GM23338 (cell line): ENCODE measurements around the gene CCDC177. TPM values are rescaled to one million over a fixed set of nuclear protein-coding genes. Genes with fewer than 3 reads are reported as not detected.

ENCODE experiments used
- ATAC-seq: fragments of 200-7000 bp; cut with Tn5 transposase; 3 replicates; pipeline ENCODE4 v1.9.1; 2020
- DNase-seq: peaks from one replicate; pipeline ENCODE4 v3.0.0-alpha.2; 2015; ENCODE audit warnings: low spot score
- H2AFZ ChIP-seq: fragments of 200-600 bp; sonication (generic); 2 replicates; pipeline ENCODE4 v1.8.0; 2016; ENCODE audit warnings: antibody characterized with exemption, mild to moderate bottlenecking, moderate library complexity
- H3F3A ChIP-seq: fragments of 200-600 bp; sonication (generic); replicated peaks from 2 replicates; pipeline ENCODE4 v1.8.0; 2017; ENCODE audit warnings: antibody characterized with exemption, mixed run types, low read depth
- H3K27ac ChIP-seq: fragments of 200-600 bp; sonication (generic); 2 replicates; pipeline ENCODE4 v1.6.1; 2016; ENCODE audit warnings: low read depth
- H3K27me3 ChIP-seq: fragments of 200-600 bp; sonication (generic); 2 replicates; pipeline ENCODE4 v1.8.0; 2016; ENCODE audit warnings: mild to moderate bottlenecking, mixed run types, moderate library complexity; ENCODE audit not compliant: insufficient read depth
- H3K36me3 ChIP-seq: fragments of 200-600 bp; sonication (generic); 2 replicates; pipeline ENCODE4 v1.8.0; 2016; ENCODE audit warnings: mild to moderate bottlenecking; ENCODE audit not compliant: insufficient read depth
- H3K4me1 ChIP-seq: fragments of 200-600 bp; sonication (generic); 2 replicates; pipeline ENCODE4 v1.8.0; 2016; ENCODE audit warnings: mild to moderate bottlenecking, moderate library complexity; ENCODE audit not compliant: insufficient read depth
- H3K4me2 ChIP-seq: fragments of 200-600 bp; sonication (generic); 2 replicates; pipeline ENCODE4 v1.7.1; 2017; ENCODE audit warnings: mixed run types
- H3K4me3 ChIP-seq: fragments of 200-600 bp; sonication (generic); 2 replicates; pipeline ENCODE4 v1.6.1; 2016; ENCODE audit warnings: mixed run types
- H3K79me2 ChIP-seq: fragments of 200-600 bp; sonication (generic); replicated peaks from 2 replicates; pipeline ENCODE4 v1.8.0; 2017; ENCODE audit warnings: mild to moderate bottlenecking; ENCODE audit not compliant: insufficient read depth
- H3K9me2 ChIP-seq: fragments of 200-600 bp; sonication (generic); 2 replicates; pipeline ENCODE4 v1.8.0; 2017; ENCODE audit not compliant: insufficient read depth
- H4K20me1 ChIP-seq: fragments of 200-600 bp; sonication (generic); replicated peaks from 2 replicates; pipeline ENCODE4 v1.8.0; 2017; ENCODE audit warnings: mild to moderate bottlenecking; ENCODE audit not compliant: insufficient read depth
- H3K27ac Mint-ChIP-seq: 2 replicates; pipeline ENCODE4 v1.8.0; 2020; ENCODE audit warnings: inconsistent platforms, mild to moderate bottlenecking, moderate library complexity, mixed read lengths
- H3K27me3 Mint-ChIP-seq: 3 replicates; pipeline ENCODE4 v1.8.0; 2022; ENCODE audit warnings: low read depth, mild to moderate bottlenecking, moderate library complexity, mixed read lengths, inconsistent platforms; ENCODE audit not compliant: insufficient read depth, poor library complexity
- H3K36me3 Mint-ChIP-seq: 3 replicates; pipeline ENCODE4 v1.8.0; 2021; ENCODE audit warnings: low read depth, mild to moderate bottlenecking, inconsistent platforms, moderate library complexity, mixed read lengths
- H3K4me1 Mint-ChIP-seq: 3 replicates; pipeline ENCODE4 v1.8.0; 2020; ENCODE audit warnings: mild to moderate bottlenecking, inconsistent platforms, mixed read lengths
- H3K4me3 Mint-ChIP-seq: 3 replicates; pipeline ENCODE4 v1.8.0; 2021; ENCODE audit warnings: moderate library complexity, mild to moderate bottlenecking, inconsistent platforms, mixed read lengths
- H3K9me3 Mint-ChIP-seq: 3 replicates; pipeline ENCODE4 v1.8.0; 2020; ENCODE audit warnings: moderate library complexity, mild to moderate bottlenecking, inconsistent platforms, mixed read lengths
- EZH2 ChIP-seq: fragments of 200-600 bp; sonication (generic); IDR thresholded peaks from one replicate; pipeline ENCODE4 v1.8.0; 2017; ENCODE audit warnings: antibody characterized with exemption, mild to moderate bottlenecking, low read depth; ENCODE audit not compliant: unreplicated experiment
- EZH2phosphoT487 ChIP-seq: fragments of 200-600 bp; sonication (generic); IDR thresholded peaks from one replicate; pipeline ENCODE4 v1.8.1; 2018; ENCODE audit warnings: antibody characterized with exemption; ENCODE audit not compliant: unreplicated experiment
- JUNB ChIP-seq: IDR thresholded peaks from one replicate; pipeline ENCODE4 v1.6.1; 2016; ENCODE audit warnings: antibody characterized with exemption; ENCODE audit not compliant: unreplicated experiment
- POLR2AphosphoS5 ChIP-seq: IDR thresholded peaks from 2 replicates; pipeline ENCODE4 v1.6.1; 2016; ENCODE audit warnings: antibody characterized with exemption, low read depth
- STAT1 ChIP-seq: IDR thresholded peaks from one replicate; pipeline ENCODE4 v1.6.1; 2016; ENCODE audit warnings: antibody characterized with exemption; ENCODE audit not compliant: unreplicated experiment
- ZNF114 ChIP-seq: fragments of 250-450 bp; sonication (Bioruptor Pico); IDR thresholded peaks from 2 replicates; pipeline ENCODE4 v1.5.0; 2020; ENCODE audit warnings: mild to moderate bottlenecking, moderate library complexity
- ZNF331 ChIP-seq: fragments of 250-450 bp; sonication (Bioruptor Pico); IDR thresholded peaks from 2 replicates; pipeline ENCODE4 v1.5.0; 2020; ENCODE audit warnings: low read depth, mild to moderate bottlenecking, moderate library complexity
- polyA plus RNA-seq: library from polyadenylated mRNA; unstranded; fragments of >200 nt; fragmentation: Nextera tagmentation; extraction: Ambion mirVana; gene quantifications from 2 replicates; pipeline ENCODE4 v1.2.1, GENCODE V29; 2016
- total RNA-seq: library from RNA; depleted of rRNA; stranded (reverse); fragments of >200 nt; shearing (Covaris generic); gene quantifications from 2 replicates; pipeline ENCODE4 v1.2.3, GENCODE V29; 2014
- TF ChIP-seq, protein P1 (sequence below): IDR thresholded peaks from one replicate; pipeline ENCODE4 v1.6.1; 2018; ENCODE audit warnings: antibody characterized with exemption; ENCODE audit not compliant: unreplicated experiment
- TF ChIP-seq, protein P2 (sequence below): IDR thresholded peaks from 2 replicates; pipeline ENCODE4 v1.6.1; 2016; ENCODE audit warnings: antibody characterized with exemption
- TF ChIP-seq, protein P3 (sequence below): fragments of 250-450 bp; sonication (Bioruptor Pico); IDR thresholded peaks from 2 replicates; pipeline ENCODE4 v1.5.0; 2020; ENCODE audit warnings: mild to moderate bottlenecking, moderate library complexity

CCDC177 gene
- total and polyA plus RNA-seq, 2 experiments from 2014 or later = 0.18 to 1.7 TPM

DNA sequence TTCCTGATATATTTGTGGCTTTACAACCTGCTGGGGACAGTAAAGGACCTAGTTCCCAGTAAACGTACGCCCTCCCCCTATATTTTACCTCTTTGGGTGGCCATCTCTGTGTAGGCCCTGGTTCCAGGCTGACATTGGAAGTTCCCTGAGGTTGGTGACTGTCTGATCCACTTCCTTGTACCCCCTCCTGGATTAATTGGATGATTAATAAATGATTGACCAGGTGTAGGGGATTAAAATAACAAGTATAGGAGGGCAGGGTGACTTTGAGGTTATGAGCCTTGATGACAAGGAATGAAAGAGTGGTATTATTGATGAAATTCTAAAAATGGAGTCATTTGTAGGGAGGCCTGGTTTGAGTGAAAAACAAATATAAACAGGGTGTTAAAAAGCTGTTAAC lies 46.3 kb upstream of the CCDC177 start (continued):
- TF ChIP-seq, protein P1, sequence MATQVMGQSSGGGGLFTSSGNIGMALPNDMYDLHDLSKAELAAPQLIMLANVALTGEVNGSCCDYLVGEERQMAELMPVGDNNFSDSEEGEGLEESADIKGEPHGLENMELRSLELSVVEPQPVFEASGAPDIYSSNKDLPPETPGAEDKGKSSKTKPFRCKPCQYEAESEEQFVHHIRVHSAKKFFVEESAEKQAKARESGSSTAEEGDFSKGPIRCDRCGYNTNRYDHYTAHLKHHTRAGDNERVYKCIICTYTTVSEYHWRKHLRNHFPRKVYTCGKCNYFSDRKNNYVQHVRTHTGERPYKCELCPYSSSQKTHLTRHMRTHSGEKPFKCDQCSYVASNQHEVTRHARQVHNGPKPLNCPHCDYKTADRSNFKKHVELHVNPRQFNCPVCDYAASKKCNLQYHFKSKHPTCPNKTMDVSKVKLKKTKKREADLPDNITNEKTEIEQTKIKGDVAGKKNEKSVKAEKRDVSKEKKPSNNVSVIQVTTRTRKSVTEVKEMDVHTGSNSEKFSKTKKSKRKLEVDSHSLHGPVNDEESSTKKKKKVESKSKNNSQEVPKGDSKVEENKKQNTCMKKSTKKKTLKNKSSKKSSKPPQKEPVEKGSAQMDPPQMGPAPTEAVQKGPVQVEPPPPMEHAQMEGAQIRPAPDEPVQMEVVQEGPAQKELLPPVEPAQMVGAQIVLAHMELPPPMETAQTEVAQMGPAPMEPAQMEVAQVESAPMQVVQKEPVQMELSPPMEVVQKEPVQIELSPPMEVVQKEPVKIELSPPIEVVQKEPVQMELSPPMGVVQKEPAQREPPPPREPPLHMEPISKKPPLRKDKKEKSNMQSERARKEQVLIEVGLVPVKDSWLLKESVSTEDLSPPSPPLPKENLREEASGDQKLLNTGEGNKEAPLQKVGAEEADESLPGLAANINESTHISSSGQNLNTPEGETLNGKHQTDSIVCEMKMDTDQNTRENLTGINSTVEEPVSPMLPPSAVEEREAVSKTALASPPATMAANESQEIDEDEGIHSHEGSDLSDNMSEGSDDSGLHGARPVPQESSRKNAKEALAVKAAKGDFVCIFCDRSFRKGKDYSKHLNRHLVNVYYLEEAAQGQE = no peak
- TF ChIP-seq JUNB (no peak), POLR2AphosphoS5 (no peak), ZNF114 (CRISPR knock-in tag) (no peak), ZNF331 (CRISPR knock-in tag) (no peak), STAT1 (no peak), EZH2phosphoT487 (no peak)
- TF ChIP-seq, protein P2, sequence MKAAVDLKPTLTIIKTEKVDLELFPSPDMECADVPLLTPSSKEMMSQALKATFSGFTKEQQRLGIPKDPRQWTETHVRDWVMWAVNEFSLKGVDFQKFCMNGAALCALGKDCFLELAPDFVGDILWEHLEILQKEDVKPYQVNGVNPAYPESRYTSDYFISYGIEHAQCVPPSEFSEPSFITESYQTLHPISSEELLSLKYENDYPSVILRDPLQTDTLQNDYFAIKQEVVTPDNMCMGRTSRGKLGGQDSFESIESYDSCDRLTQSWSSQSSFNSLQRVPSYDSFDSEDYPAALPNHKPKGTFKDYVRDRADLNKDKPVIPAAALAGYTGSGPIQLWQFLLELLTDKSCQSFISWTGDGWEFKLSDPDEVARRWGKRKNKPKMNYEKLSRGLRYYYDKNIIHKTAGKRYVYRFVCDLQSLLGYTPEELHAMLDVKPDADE = no peak

DNA sequence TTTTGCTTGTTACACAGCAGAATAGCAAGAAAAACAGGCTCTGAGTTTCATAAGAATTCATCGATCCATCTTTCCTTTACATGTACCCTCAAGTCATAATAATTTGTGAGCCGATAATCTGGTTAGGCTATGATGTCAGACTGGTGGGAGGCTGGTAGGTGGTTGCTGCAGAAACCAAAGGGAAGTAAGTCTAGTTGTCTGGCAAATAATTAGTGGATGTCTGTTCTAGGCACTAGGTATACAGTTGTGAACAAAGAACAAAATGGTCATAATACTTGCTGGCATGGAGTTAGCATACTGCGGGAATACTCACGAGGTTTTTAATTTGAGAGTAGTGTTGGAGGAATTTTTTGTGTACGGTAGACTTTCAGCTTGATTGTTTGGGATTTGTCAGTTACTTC lies 45.5 kb upstream of the CCDC177 start:
- Histone ChIP-seq H3K4me1 (no peaks in the 10 kb centered on the region), H3K79me2 (no peaks in the 10 kb centered on the region), H3K4me3 (no peak overlapping the region), H3K9me2 (no peaks in the 10 kb centered on the region), H3F3A (no peaks in the 10 kb centered on the region), H4K20me1 (no peaks in the 10 kb centered on the region; the same call in 1 of the 2 replicates), H2AFZ (no peak overlapping the region), H3K36me3 (no peaks in the 10 kb centered on the region), H3K27ac (no peak overlapping the region), H3K27me3 (no peaks in the 10 kb centered on the region), H3K4me2 (no peak overlapping the region)
- no peak for DNase-seq
- Mint-ChIP-seq H3K27ac (no peak overlapping the region), H3K4me1 (peaks cover 14% of the 10 kb centered on the region), H3K36me3 (no peaks in the 10 kb centered on the region), H3K27me3 (no peaks in the 10 kb centered on the region), H3K9me3 (no peaks in the 10 kb centered on the region), H3K4me3 (no peak overlapping the region)
- no peak for ATAC-seq
- TF ChIP-seq, protein P2 = no peak
- TF ChIP-seq EZH2phosphoT487 (no peak), POLR2AphosphoS5 (no peak), EZH2 (no peak)
- TF ChIP-seq, protein P3, sequence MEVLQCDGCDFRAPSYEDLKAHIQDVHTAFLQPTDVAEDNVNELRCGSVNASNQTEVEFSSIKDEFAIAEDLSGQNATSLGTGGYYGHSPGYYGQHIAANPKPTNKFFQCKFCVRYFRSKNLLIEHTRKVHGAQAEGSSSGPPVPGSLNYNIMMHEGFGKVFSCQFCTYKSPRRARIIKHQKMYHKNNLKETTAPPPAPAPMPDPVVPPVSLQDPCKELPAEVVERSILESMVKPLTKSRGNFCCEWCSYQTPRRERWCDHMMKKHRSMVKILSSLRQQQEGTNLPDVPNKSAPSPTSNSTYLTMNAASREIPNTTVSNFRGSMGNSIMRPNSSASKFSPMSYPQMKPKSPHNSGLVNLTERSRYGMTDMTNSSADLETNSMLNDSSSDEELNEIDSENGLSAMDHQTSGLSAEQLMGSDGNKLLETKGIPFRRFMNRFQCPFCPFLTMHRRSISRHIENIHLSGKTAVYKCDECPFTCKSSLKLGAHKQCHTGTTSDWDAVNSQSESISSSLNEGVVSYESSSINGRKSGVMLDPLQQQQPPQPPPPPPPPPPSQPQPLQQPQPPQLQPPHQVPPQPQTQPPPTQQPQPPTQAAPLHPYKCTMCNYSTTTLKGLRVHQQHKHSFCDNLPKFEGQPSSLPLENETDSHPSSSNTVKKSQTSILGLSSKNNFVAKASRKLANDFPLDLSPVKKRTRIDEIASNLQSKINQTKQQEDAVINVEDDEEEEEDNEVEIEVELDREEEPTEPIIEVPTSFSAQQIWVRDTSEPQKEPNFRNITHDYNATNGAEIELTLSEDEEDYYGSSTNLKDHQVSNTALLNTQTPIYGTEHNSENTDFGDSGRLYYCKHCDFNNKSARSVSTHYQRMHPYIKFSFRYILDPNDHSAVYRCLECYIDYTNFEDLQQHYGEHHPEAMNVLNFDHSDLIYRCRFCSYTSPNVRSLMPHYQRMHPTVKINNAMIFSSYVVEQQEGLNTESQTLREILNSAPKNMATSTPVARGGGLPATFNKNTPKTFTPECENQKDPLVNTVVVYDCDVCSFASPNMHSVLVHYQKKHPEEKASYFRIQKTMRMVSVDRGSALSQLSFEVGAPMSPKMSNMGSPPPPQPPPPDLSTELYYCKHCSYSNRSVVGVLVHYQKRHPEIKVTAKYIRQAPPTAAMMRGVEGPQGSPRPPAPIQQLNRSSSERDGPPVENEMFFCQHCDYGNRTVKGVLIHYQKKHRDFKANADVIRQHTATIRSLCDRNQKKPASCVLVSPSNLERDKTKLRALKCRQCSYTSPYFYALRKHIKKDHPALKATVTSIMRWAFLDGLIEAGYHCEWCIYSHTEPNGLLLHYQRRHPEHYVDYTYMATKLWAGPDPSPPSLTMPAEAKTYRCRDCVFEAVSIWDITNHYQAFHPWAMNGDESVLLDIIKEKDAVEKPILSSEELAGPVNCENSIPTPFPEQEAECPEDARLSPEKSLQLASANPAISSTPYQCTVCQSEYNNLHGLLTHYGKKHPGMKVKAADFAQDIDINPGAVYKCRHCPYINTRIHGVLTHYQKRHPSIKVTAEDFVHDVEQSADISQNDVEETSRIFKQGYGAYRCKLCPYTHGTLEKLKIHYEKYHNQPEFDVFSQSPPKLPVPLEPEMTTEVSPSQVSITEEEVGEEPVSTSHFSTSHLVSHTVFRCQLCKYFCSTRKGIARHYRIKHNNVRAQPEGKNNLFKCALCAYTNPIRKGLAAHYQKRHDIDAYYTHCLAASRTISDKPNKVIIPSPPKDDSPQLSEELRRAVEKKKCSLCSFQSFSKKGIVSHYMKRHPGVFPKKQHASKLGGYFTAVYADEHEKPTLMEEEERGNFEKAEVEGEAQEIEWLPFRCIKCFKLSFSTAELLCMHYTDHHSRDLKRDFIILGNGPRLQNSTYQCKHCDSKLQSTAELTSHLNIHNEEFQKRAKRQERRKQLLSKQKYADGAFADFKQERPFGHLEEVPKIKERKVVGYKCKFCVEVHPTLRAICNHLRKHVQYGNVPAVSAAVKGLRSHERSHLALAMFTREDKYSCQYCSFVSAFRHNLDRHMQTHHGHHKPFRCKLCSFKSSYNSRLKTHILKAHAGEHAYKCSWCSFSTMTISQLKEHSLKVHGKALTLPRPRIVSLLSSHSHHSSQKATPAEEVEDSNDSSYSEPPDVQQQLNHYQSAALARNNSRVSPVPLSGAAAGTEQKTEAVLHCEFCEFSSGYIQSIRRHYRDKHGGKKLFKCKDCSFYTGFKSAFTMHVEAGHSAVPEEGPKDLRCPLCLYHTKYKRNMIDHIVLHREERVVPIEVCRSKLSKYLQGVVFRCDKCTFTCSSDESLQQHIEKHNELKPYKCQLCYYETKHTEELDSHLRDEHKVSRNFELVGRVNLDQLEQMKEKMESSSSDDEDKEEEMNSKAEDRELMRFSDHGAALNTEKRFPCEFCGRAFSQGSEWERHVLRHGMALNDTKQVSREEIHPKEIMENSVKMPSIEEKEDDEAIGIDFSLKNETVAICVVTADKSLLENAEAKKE (CRISPR knock-in tag) = no peak
